Measurements from ENCODE around the gene GSTCD. TPM values are rescaled to one million over a fixed set of nuclear protein-coding genes. Genes with fewer than 3 reads are reported as not detected.
"Not testable (repeated sequence)": the region's sequence is repeated elsewhere in the genome, so short reads cannot be mapped to it uniquely, and the experiment has no call there.

GSTCD gene
- total RNA-seq, 1 donor from 2014 or later: 14.0 TPM

DNA sequence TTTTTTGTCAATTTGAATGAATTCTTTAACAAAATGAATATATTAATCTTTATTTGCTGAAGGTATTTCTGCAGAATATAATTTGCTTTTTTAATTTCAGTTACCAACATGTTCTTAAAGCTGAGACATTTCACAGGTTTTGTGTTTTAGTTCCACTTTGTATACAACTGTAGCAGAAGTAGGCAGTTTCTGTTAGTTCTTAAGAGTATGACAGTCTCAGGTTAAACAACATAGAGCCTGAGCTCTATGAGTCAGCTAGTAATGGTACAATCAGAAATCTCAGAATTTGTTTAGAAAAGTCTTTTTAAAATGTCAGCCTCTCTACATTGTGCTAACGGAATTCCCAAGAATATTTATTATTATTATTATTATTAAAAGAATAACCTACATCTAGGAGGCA is 50.4 kb downstream of the GSTCD start:
- no peak for TF ChIP-seq CTCF (IDR thresholded peaks at IDR 0.05; ENCODE audit: unreplicated experiment)
- no peak overlapping the region for H3K4me3 Mint-ChIP-seq (ENCODE audit: unreplicated experiment)
- H3K36me3 Mint-ChIP-seq (ENCODE audit: low read depth, unreplicated experiment): no peaks in the 10 kb centered on the region
- DNase-seq (ENCODE audit: low spot score): no peak
- H3K27me3 Mint-ChIP-seq (ENCODE audit: unreplicated experiment): no peaks in the 10 kb centered on the region
- no peaks in the 10 kb centered on the region for H3K9me3 Mint-ChIP-seq (ENCODE audit: unreplicated experiment)
- H3K4me1 Mint-ChIP-seq (ENCODE audit: unreplicated experiment): no peaks in the 10 kb centered on the region
- no peak overlapping the region for H3K27ac Mint-ChIP-seq (ENCODE audit: unreplicated experiment)

DNA sequence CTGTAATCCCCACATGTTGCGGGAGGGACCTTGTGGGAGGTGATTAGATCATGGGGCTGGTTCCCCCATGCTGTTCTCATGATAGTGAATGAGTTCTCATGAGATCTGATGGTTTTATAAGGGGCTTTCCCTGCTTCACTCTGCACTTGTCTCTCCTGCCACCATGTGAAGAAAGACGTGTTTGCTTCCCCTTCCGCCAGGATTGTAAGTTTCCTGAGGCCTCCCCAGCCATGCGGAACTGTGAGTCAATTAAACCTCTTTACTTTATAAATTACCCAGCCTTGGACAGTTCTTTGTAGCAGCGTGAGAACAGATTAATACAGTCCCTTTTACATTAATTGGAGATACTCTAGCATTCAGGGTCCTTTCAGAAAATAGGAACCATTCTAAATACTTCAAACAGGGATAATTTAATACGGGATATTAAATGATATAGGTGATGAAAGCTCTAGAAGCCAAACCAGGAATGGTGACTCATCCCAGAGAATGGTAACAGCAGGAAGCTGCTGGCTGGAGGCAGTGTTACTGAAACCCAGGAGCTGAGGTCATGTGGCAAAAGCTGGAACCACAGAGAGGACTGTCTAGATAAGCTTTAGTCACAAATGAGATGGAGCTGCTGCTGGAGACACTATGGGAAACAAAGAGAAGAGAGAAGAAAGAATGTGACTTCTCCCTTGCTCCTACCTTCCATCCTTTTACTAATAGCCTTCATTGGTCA is 57.3 kb downstream of the GSTCD start:
- H3K27me3 Mint-ChIP-seq (ENCODE audit: unreplicated experiment): no peaks in the 10 kb centered on the region
- TF ChIP-seq CTCF (IDR thresholded peaks at IDR 0.05; ENCODE audit: unreplicated experiment): no peak
- DNase-seq (ENCODE audit: low spot score): no peak
- H3K36me3 Mint-ChIP-seq (ENCODE audit: low read depth, unreplicated experiment): peaks cover 4% of the 10 kb centered on the region
- no peak overlapping the region for H3K4me3 Mint-ChIP-seq (ENCODE audit: unreplicated experiment)
- H3K9me3 Mint-ChIP-seq (ENCODE audit: unreplicated experiment): no peaks in the 10 kb centered on the region
- no peaks in the 10 kb centered on the region for H3K4me1 Mint-ChIP-seq (ENCODE audit: unreplicated experiment)
- H3K27ac Mint-ChIP-seq (ENCODE audit: unreplicated experiment): no peak overlapping the region

DNA sequence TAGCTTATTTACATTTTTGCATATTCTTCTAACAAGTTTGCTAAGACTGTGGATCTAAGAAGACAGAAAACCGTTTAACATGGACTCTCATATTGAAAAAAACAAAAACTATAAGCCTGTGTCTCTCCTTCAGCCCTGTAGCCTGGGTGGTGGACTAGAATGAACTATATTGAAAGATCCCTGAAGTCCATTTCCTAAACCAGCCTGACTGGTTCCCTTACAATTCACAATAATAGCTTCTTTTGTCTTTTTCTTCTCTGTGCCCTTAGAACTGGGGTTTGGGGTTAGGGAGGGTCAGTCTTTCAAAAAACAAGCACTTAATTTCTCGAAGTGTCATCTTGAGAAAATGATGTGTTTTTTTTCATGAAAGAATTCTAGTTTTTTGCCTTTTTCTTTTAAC is 59.0 kb downstream of the GSTCD start:
- H3K9me3 Mint-ChIP-seq (ENCODE audit: unreplicated experiment): no peaks in the 10 kb centered on the region
- H3K4me3 Mint-ChIP-seq (ENCODE audit: unreplicated experiment): no peak overlapping the region
- H3K27me3 Mint-ChIP-seq (ENCODE audit: unreplicated experiment): no peaks in the 10 kb centered on the region
- H3K4me1 Mint-ChIP-seq (ENCODE audit: unreplicated experiment): peaks cover 6% of the 10 kb centered on the region
- TF ChIP-seq CTCF (IDR thresholded peaks at IDR 0.05; ENCODE audit: unreplicated experiment): no peak
- no peak for DNase-seq (ENCODE audit: low spot score)
- H3K27ac Mint-ChIP-seq (ENCODE audit: unreplicated experiment): no peak overlapping the region
- H3K36me3 Mint-ChIP-seq (ENCODE audit: low read depth, unreplicated experiment): peaks cover 4% of the 10 kb centered on the region

DNA sequence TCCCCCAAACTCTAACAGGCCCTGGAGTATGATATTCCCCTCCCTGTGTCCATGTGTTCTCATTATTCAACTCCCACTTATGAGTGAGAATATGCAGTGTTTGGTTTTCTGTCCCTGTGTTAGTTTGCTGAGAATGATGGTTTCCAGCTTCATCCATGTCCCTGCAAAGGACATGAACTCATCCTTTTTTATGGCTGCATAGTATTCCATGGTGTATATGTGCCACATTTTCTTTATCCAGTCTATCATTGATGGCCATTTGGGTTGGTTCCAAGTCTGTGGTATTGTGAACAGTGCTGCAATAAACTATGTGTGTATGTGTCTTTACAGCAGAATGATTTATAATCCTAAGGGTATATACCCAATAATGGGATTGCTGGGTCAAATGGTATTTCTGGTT is 61.9 kb downstream of the GSTCD start:
- not testable (repeated sequence) for H3K9me3 Mint-ChIP-seq (ENCODE audit: unreplicated experiment); H3K27me3 Mint-ChIP-seq (ENCODE audit: unreplicated experiment); H3K36me3 Mint-ChIP-seq (ENCODE audit: low read depth, unreplicated experiment); H3K27ac Mint-ChIP-seq (ENCODE audit: unreplicated experiment); H3K4me3 Mint-ChIP-seq (ENCODE audit: unreplicated experiment); H3K4me1 Mint-ChIP-seq (ENCODE audit: unreplicated experiment); DNase-seq (ENCODE audit: low spot score)

- not testable (repeated sequence) for H3K27me3 Mint-ChIP-seq (ENCODE audit: unreplicated experiment); H3K27ac Mint-ChIP-seq (ENCODE audit: unreplicated experiment); H3K4me1 Mint-ChIP-seq (ENCODE audit: unreplicated experiment); H3K9me3 Mint-ChIP-seq (ENCODE audit: unreplicated experiment); DNase-seq (ENCODE audit: low spot score); H3K4me3 Mint-ChIP-seq (ENCODE audit: unreplicated experiment); H3K36me3 Mint-ChIP-seq (ENCODE audit: low read depth, unreplicated experiment)
These were observed 63.5 kb downstream of the GSTCD start for GRCh38 chr4:105772065-105772464.

DNA sequence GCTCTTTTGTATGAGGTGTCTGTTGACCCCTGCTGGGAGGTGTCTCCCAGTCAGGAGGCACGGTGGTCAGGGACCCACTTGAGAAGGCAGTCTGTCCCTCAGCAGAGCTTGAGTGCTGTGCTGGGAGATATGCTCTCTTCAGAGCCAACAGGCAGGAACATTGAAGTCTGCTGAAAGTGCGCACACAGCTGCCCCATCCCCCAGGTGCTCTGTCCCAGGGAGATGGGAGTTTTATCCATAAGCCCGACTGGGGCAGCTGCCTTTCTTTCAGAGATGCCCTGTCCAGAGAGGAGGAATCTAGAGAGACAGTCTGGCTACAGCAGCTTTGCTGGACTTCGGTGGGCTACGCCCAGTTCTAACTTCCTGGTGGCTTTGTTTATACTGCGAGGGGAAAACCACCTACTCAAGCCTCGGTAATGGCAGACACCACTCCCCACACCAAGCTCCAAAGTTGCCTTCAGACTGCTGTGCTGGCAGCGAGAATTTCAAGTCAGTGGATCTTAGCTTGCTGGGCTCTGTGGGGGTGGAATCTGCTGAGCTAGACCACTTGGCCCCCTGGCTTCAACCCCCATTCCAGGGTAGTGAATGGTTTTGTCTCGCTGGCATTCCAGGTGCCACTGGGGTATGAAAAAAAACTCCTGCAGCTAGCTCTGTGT is 67.3 kb downstream of the GSTCD start:
- not testable (repeated sequence) for H3K4me1 Mint-ChIP-seq (ENCODE audit: unreplicated experiment); H3K9me3 Mint-ChIP-seq (ENCODE audit: unreplicated experiment); H3K27me3 Mint-ChIP-seq (ENCODE audit: unreplicated experiment)

More for the DNA sequence above, 67.3 kb downstream of the GSTCD start:
- not testable (repeated sequence) for H3K36me3 Mint-ChIP-seq (ENCODE audit: low read depth, unreplicated experiment); DNase-seq (ENCODE audit: low spot score); H3K4me3 Mint-ChIP-seq (ENCODE audit: unreplicated experiment); H3K27ac Mint-ChIP-seq (ENCODE audit: unreplicated experiment)

Data from endothelial cell (in vitro differentiated cells).